Loucy (cell line): ENCODE measurements around the gene RAB44.

Experiments
- H2AFZ ChIP-seq: fragments of 200-600 bp; sonication (generic); 2 replicates; pipeline ENCODE4 v1.6.0; 2016; ENCODE audit warnings: antibody characterized with exemption, mild to moderate bottlenecking, low read length, moderate library complexity
- H3F3A ChIP-seq: fragments of 200-600 bp; 2 replicates; pipeline ENCODE4 v1.6.0; 2016; ENCODE audit warnings: antibody characterized with exemption, low read depth, mild to moderate bottlenecking
- H3K27me3 ChIP-seq: fragments of 200-600 bp; sonication (generic); 2 replicates; pipeline ENCODE4 v1.6.1; 2014; ENCODE audit warnings: low read length, mild to moderate bottlenecking; ENCODE audit not compliant: insufficient read depth, poor library complexity, severe bottlenecking
- H3K36me3 ChIP-seq: fragments of 200-600 bp; sonication (generic); 2 replicates; pipeline ENCODE4 v1.6.1; 2016; ENCODE audit warnings: low read length; ENCODE audit not compliant: insufficient read depth
- H3K4me1 ChIP-seq: fragments of 200-600 bp; sonication (generic); 2 replicates; pipeline ENCODE4 v1.5.1; 2014; ENCODE audit warnings: low read length, mild to moderate bottlenecking; ENCODE audit not compliant: insufficient read depth, poor library complexity, severe bottlenecking
- H3K4me2 ChIP-seq: fragments of 200-600 bp; sonication (generic); 2 replicates; pipeline ENCODE4 v1.6.0; 2014; ENCODE audit warnings: antibody characterized with exemption, low read length, low read depth, mild to moderate bottlenecking; ENCODE audit not compliant: poor library complexity, severe bottlenecking
- H3K4me3 ChIP-seq: fragments of 200-600 bp; sonication (generic); 2 replicates; pipeline ENCODE4 v1.5.1; 2014; ENCODE audit warnings: low read length, mild to moderate bottlenecking, mixed read lengths; ENCODE audit not compliant: poor library complexity, severe bottlenecking
- H3K79me2 ChIP-seq: fragments of 200-600 bp; sonication (generic); 2 replicates; pipeline ENCODE4 v1.6.1; 2014; ENCODE audit warnings: low read length; ENCODE audit not compliant: insufficient read depth
- H3K9ac ChIP-seq: fragments of 200-600 bp; sonication (generic); 2 replicates; pipeline ENCODE4 v1.6.0; 2014; ENCODE audit warnings: mild to moderate bottlenecking, low read depth, low read length, moderate library complexity; ENCODE audit not compliant: poor library complexity, severe bottlenecking
- H3K9me2 ChIP-seq: fragments of 200-600 bp; sonication (generic); replicated peaks from 2 replicates; pipeline ENCODE4 v1.6.1; 2016; ENCODE audit warnings: low read depth, low read length, mixed read lengths
- H3K9me3 ChIP-seq: fragments of 200-600 bp; sonication (generic); 2 replicates; pipeline ENCODE4 v1.6.1; 2014; ENCODE audit warnings: mild to moderate bottlenecking, antibody characterized with exemption, low read length, low read depth; ENCODE audit not compliant: insufficient read depth
- H4K20me1 ChIP-seq: fragments of 200-600 bp; sonication (generic); 2 replicates; pipeline ENCODE4 v1.6.0; 2014; ENCODE audit warnings: antibody characterized with exemption, low read length, mild to moderate bottlenecking; ENCODE audit not compliant: insufficient read depth, poor library complexity, severe bottlenecking
- CTCF ChIP-seq: fragments of 200-600 bp; sonication (generic); conservative IDR thresholded peaks from 2 replicates; pipeline ENCODE4 v1.5.1; 2014; ENCODE audit warnings: mild to moderate bottlenecking, antibody characterized with exemption, low read length
- EZH2phosphoT487 ChIP-seq: fragments of 200-600 bp; IDR thresholded peaks from 2 replicates; pipeline ENCODE4 v1.6.1; 2018; ENCODE audit warnings: antibody characterized with exemption, mild to moderate bottlenecking, moderate library complexity, borderline replicate concordance

The RAB44 gene

GRCh38 chr6:36657942-36658544 lies 39.6 kb upstream of the RAB44 start:
- H3K9ac ChIP-seq, result no peak overlapping the region
- no peaks in the 10 kb centered on the region for H3F3A ChIP-seq
- H3K4me3 ChIP-seq, result no peak overlapping the region
- no peaks in the 10 kb centered on the region for H3K79me2 ChIP-seq
- no peaks in the 10 kb centered on the region for H3K27me3 ChIP-seq
- no peak overlapping the region for H3K4me2 ChIP-seq
- H3K9me3 ChIP-seq, result no peaks in the 10 kb centered on the region
- H4K20me1 ChIP-seq, result no peaks in the 10 kb centered on the region
- no peaks in the 10 kb centered on the region for H3K36me3 ChIP-seq
- no peak overlapping the region for H2AFZ ChIP-seq
- no peaks in the 10 kb centered on the region for H3K4me1 ChIP-seq
- TF ChIP-seq EZH2phosphoT487, result no peak
- TF ChIP-seq CTCF, result no peak
- no peaks in the 10 kb centered on the region for H3K9me2 ChIP-seq

DNA sequence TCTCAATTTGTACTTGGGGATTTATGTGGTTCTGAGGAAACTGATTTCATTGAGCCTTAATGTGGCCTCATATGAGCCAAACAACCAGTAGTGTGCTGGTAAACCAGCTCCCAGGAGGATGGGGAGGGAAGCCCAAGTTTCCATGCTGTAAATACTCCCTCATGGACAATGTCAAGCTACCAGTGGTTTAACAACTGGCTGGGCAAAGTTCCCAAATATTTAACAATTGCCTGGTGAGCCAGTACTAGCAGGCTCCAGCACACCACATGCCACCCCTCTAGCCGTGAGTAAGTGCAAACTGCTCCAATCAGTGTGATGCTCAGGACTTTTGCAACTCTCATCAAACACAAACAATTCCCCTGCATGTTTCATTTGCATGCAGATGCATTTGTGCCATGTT lies 38.4 kb upstream of the RAB44 start:
- Histone ChIP-seq H3F3A (no peaks in the 10 kb centered on the region), H3K9ac (no peak overlapping the region), H3K27me3 (no peaks in the 10 kb centered on the region), H3K36me3 (no peaks in the 10 kb centered on the region), H3K79me2 (no peaks in the 10 kb centered on the region), H3K9me3 (no peaks in the 10 kb centered on the region), H3K4me3 (no peak overlapping the region), H3K4me1 (no peaks in the 10 kb centered on the region), H3K9me2 (no peaks in the 10 kb centered on the region), H2AFZ (no peak overlapping the region), H4K20me1 (no peaks in the 10 kb centered on the region), H3K4me2 (no peak overlapping the region)
- TF ChIP-seq CTCF, result no peak
- no peak for TF ChIP-seq EZH2phosphoT487

GRCh38 chr6:36660771-36661471 lies 36.7 kb upstream of the RAB44 start:
- Histone ChIP-seq H3K9me3 (no peaks in the 10 kb centered on the region), H3K9ac (no peak overlapping the region), H3K27me3 (no peaks in the 10 kb centered on the region), H3K4me1 (no peaks in the 10 kb centered on the region), H3K9me2 (no peaks in the 10 kb centered on the region), H3K36me3 (no peaks in the 10 kb centered on the region), H3K79me2 (no peaks in the 10 kb centered on the region), H2AFZ (no peak overlapping the region), H3F3A (no peaks in the 10 kb centered on the region), H4K20me1 (no peaks in the 10 kb centered on the region), H3K4me2 (no peak overlapping the region), H3K4me3 (no peak overlapping the region)
- TF ChIP-seq CTCF, result no peak
- no peak for TF ChIP-seq EZH2phosphoT487
